OCI-LY7 (cell line): ENCODE results near the gene APOC3.

Experiments
- CTCF ChIP-seq: fragments of 200-600 bp; sonication (generic); conservative IDR thresholded peaks from 2 replicates; pipeline ENCODE4 v1.5.1; 2014; ENCODE audit warnings: mild to moderate bottlenecking, antibody characterized with exemption, low read length, moderate library complexity, mixed read lengths
- EZH2phosphoT487 ChIP-seq: fragments of 200-600 bp; sonication (generic); IDR thresholded peaks from 2 replicates; pipeline ENCODE4 v1.6.1; 2018; ENCODE audit warnings: low read depth, borderline replicate concordance, mild to moderate bottlenecking, mixed run types, antibody characterized with exemption, low read length, moderate library complexity, mixed read lengths

GRCh38 chr11:116786326-116786725 is 43.4 kb upstream of the APOC3 start:
- no peak for TF ChIP-seq CTCF
- TF ChIP-seq EZH2phosphoT487 = no peak
